HG03135 (cell line): Measurements from ENCODE around the gene RPP21.

Experiments used
- ATAC-seq: cut with Tn5 transposase; IDR thresholded peaks from one replicate; pipeline ENCODE4 v1.9.1; 2021; ENCODE audit warnings: mild to moderate bottlenecking, moderate library complexity; ENCODE audit not compliant: unreplicated experiment

RPP21 gene

GRCh38 chr6:30344868-30345671, at the start of gene RPP21:
TSS of gene RPP21 (plus strand) at chr6:30345156. CDS start at chr6:30345172, 16 bp downstream.
- ATAC-seq: peak; percentile 91

GRCh38 chr6:30295837-30296236, 49.1 kb upstream of the RPP21 start:
- no peak for ATAC-seq

GRCh38 chr6:30304002-30304401, 41.0 kb upstream of the RPP21 start:
- ATAC-seq: no peak

GRCh38 chr6:30311101-30311500, 33.9 kb upstream of the RPP21 start:
- no peak for ATAC-seq

GRCh38 chr6:30311671-30312070, 33.3 kb upstream of the RPP21 start:
- no peak for ATAC-seq

- no peak for ATAC-seq
Measured at GRCh38 chr6:30312266-30312665, 32.7 kb upstream of the RPP21 start.

- ATAC-seq: no peak
Measured at GRCh38 chr6:30312676-30313321, 32.2 kb upstream of the RPP21 start.

- ATAC-seq: no peak
Measured at GRCh38 chr6:30315156-30315555, 29.8 kb upstream of the RPP21 start.

GRCh38 chr6:30317913-30318589, 26.9 kb upstream of the RPP21 start:
- ATAC-seq: no peak

- no peak for ATAC-seq
Measured at GRCh38 chr6:30319146-30319835, 25.7 kb upstream of the RPP21 start.

GRCh38 chr6:30321692-30322388, 23.1 kb upstream of the RPP21 start:
- no peak for ATAC-seq

- ATAC-seq: no peak
Measured at GRCh38 chr6:30322527-30323501, 22.1 kb upstream of the RPP21 start.

GRCh38 chr6:30323806-30324205, 21.1 kb upstream of the RPP21 start:
- no peak for ATAC-seq

- no peak for ATAC-seq
Measured at GRCh38 chr6:30325150-30325872, 19.6 kb upstream of the RPP21 start.

GRCh38 chr6:30325873-30326525, 19.0 kb upstream of the RPP21 start:
- ATAC-seq: peak; percentile 46

GRCh38 chr6:30326526-30327231, 18.3 kb upstream of the RPP21 start, which contains the start of gene TRIM39:
TSS of gene TRIM39 (plus strand) at chr6:30326927. CDS start at chr6:30329318, 2,391 bp downstream.
- peak; percentile 64 for ATAC-seq

GRCh38 chr6:30327232-30327746, 17.7 kb upstream of the RPP21 start:
- ATAC-seq: peak; percentile 1
